ENCODE results near the gene F8. TPM values are rescaled to one million over a fixed set of nuclear protein-coding genes. Genes with fewer than 3 reads are reported as not detected.

Gene F8
- total and polyA plus RNA-seq, 9 of the 15 experiments (the other 6 are each of a cell fraction or from before 2014, with no cell fraction given), result 0.41 to 3.8 (median 0.91) TPM

GRCh38 chrX:155069414-155069813 lies 46.9 kb upstream of the F8 start (continued):
- TF ChIP-seq STAT6 (CRISPR knock-in tag; IDR thresholded peaks at IDR 0.05), result no peak
- no peak for TF ChIP-seq KLF13 (tag; IDR thresholded peaks at IDR 0.05; ENCODE audit: borderline replicate concordance, low read depth)
- no peak for TF ChIP-seq BRD4 (IDR thresholded peaks at IDR 0.05)
- TF ChIP-seq PHB (CRISPR knock-in tag; IDR thresholded peaks at IDR 0.05), result no peak
- TF ChIP-seq NFIC (IDR thresholded peaks at IDR 0.05), result no peak
- no peak for TF ChIP-seq HDAC8 (tag; IDR thresholded peaks at IDR 0.05)
- TF ChIP-seq ZNF175 (CRISPR knock-in tag; IDR thresholded peaks at IDR 0.05; ENCODE audit: low read depth), result no peak
- TF ChIP-seq PML (IDR thresholded peaks at IDR 0.05; ENCODE audit: low read length), result no peak
- peak in 1 of 2 experiments; percentile 56; a peak in 1 of 4 replicates for TF ChIP-seq KDM1A (IDR thresholded peaks at IDR 0.05)
- TF ChIP-seq BCOR (IDR thresholded peaks at IDR 0.05), result peak; percentile 80
- TF ChIP-seq ZFPM2 (CRISPR knock-in tag; IDR thresholded peaks at IDR 0.05), result no peak

- 7% methylated on average over 1 of the region's 1 CpG for WGBS (ENCODE audit: insufficient coverage, low coverage, missing lambda C conversion rate)
- H3K4me2 ChIP-seq (ENCODE audit: insufficient read depth, low read length), result no peak overlapping the region
- no peak overlapping the region for H3K27ac ChIP-seq (ENCODE audit: extremely low read depth, low read depth, low read length)
- FAIRE-seq (no peak), DNase-seq (ENCODE audit: extremely low read depth in 1 of 4, low spot score in 3 of 4) (peak in 1 of 4 experiments; percentile 28), ATAC-seq (no peak)
- H3K4me3 ChIP-seq, result no peak overlapping the region
- CTCF ChIA-PET (ENCODE audit: low intra/inter-chr PET ratio), result no interaction called here
- H3K9me1 ChIP-seq (ENCODE audit: control insufficient read depth, insufficient read depth, low read length), result no peaks in the 10 kb centered on the region
- POLR2A ChIA-PET, result no interaction called here
- intact Hi-C loops (cut with micrococcal nuclease) (no loop called here), in situ Hi-C loops (cut with MboI) (no loop called here)
- H3K9me3 ChIP-seq (replicated peaks; ENCODE audit: control insufficient read depth, insufficient read depth, low read depth, low read length), result no peaks in the 10 kb centered on the region
- no TSS peak for BruUV-seq (replicated peaks)
- H3K27me3 ChIP-seq (ENCODE audit: control insufficient read depth in 2 of 2, insufficient read depth in 2 of 2, low read length in 2 of 2), result no peaks in the 10 kb centered on the region
- peaks cover 11% of the 10 kb centered on the region; the same call in 2 of the 3 replicates for H3K36me3 ChIP-seq (ENCODE audit: control insufficient read depth, insufficient read depth, low read length)
- no peak overlapping the region for H3K9ac ChIP-seq (ENCODE audit: insufficient read depth in 1 of 2, low read depth in 2 of 2, low read length in 2 of 2)
- H2AFZ ChIP-seq (ENCODE audit: low read depth, low read length), result no peak overlapping the region
- H3K79me2 ChIP-seq (ENCODE audit: control insufficient read depth, insufficient read depth, low read length), result peaks cover 49% of the 10 kb centered on the region
- H4K20me1 ChIP-seq (replicated peaks; ENCODE audit: control insufficient read depth, insufficient read depth, low read length), result no peaks in the 10 kb centered on the region
- peaks cover 4 to 8% of the 10 kb centered on the region in 2 experiments; a peak in 4 of 5 replicates for H3K4me1 ChIP-seq (replicated peaks in 1 of 2; ENCODE audit: control insufficient read depth in 2 of 2, insufficient read depth in 2 of 2, low read length in 2 of 2)
- TF ChIP-seq XRCC3 (IDR thresholded peaks at IDR 0.05), result no peak
- no peak for TF ChIP-seq HDAC6 (IDR thresholded peaks at IDR 0.05; ENCODE audit: low read depth, low read length)
- peak; percentile 61; the same call in 1 of the 2 replicates for TF ChIP-seq ATF3 (IDR thresholded peaks at IDR 0.05)
- TF ChIP-seq ATF3 (CRISPR knock-in tag; conservative IDR thresholded peaks at IDR 0.05), result no peak
- no peak for TF ChIP-seq CAMTA2 (CRISPR knock-in tag; conservative IDR thresholded peaks at IDR 0.05)
- TF ChIP-seq KDM1A (IDR thresholded peaks at IDR 0.05), result peak; percentile 18 to 28; a peak in 1 of 4 replicates
- TF ChIP-seq NR2C2 (CRISPR knock-in tag; IDR thresholded peaks at IDR 0.05), result no peak
- 0 out of 2 replicates have a peak, but pooled peaks have one; percentile 38 for TF ChIP-seq NR2C2 (tag; IDR thresholded peaks at IDR 0.05)
- TF ChIP-seq TFAP4 (CRISPR knock-in tag; IDR thresholded peaks at IDR 0.05; ENCODE audit: borderline replicate concordance), result no peak
- no peak for TF ChIP-seq PURB (CRISPR knock-in tag; IDR thresholded peaks at IDR 0.05; ENCODE audit: low read depth)
These were observed 45.6 kb upstream of the F8 start for GRCh38 chrX:155068165-155068564.

Data from K562 (cell line).